MM.1S (cell line): ENCODE measurements around the gene VPS25.

ENCODE experiments used
- EZH2 ChIP-seq: fragments of 300-600 bp; sonication (generic); optimal IDR thresholded peaks from 2 replicates; pipeline ENCODE3; 2017; ENCODE audit warnings: low read depth, mild to moderate bottlenecking, antibody characterized with exemption, low read length, mixed read lengths
- EZH2phosphoT487 ChIP-seq: fragments of 300-600 bp; sonication (generic); IDR thresholded peaks from 2 replicates; pipeline ENCODE4 v1.6.1; 2018; ENCODE audit warnings: antibody characterized with exemption, low read length
- TF ChIP-seq, protein P1 (sequence below): fragments of 300-600 bp; sonication (generic); IDR thresholded peaks from 2 replicates; pipeline ENCODE4 v1.5.1; 2016; ENCODE audit warnings: antibody characterized with exemption, low read length, mixed read lengths

DNA sequence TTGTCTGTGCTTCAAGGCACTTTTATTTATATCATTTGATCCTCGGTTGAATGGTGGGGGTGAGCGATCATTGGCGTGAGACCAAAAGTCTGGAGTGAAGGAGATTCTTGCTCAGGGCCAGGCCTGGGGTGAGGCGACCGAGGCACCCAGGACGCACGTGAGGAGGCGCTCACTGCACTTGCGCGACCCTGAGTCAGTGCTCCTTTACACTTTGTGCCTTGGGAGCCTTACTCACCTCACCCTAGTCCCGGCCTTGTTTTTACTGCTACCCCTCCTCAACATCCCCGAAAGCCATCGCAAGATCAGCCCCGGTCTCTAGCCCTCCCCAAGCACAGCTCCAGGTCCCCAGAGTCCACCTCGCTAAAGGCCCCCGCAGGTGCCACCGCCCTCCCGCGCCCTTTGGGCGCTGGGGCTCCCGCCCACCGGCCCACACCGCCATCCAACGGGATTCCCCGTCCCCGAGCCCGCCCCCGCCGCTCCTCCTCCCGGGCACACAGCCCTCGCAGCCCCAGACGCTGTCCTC lies 28.9 kb upstream of the VPS25 start:
- TF ChIP-seq, protein P1, sequence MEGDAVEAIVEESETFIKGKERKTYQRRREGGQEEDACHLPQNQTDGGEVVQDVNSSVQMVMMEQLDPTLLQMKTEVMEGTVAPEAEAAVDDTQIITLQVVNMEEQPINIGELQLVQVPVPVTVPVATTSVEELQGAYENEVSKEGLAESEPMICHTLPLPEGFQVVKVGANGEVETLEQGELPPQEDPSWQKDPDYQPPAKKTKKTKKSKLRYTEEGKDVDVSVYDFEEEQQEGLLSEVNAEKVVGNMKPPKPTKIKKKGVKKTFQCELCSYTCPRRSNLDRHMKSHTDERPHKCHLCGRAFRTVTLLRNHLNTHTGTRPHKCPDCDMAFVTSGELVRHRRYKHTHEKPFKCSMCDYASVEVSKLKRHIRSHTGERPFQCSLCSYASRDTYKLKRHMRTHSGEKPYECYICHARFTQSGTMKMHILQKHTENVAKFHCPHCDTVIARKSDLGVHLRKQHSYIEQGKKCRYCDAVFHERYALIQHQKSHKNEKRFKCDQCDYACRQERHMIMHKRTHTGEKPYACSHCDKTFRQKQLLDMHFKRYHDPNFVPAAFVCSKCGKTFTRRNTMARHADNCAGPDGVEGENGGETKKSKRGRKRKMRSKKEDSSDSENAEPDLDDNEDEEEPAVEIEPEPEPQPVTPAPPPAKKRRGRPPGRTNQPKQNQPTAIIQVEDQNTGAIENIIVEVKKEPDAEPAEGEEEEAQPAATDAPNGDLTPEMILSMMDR = no peak
- TF ChIP-seq EZH2 = no peak
- no peak for TF ChIP-seq EZH2phosphoT487
